ENCODE measurements around the gene NCK2. TPM values are rescaled to one million over a fixed set of nuclear protein-coding genes. Genes with fewer than 3 reads are reported as not detected.

The NCK2 gene
- total RNA-seq, 4 donors from 2014 or later: 55.4 to 90.5 (median 62.5) TPM

- Histone ChIP-seq H3K4me3 (no peak overlapping the region), H3K27ac (peak overlapping the region; percentile 76 to 85 (median 80)), H3K36me3 (peaks cover 0 to 15% (median 0%) of the 10 kb centered on the region in 3 donors), H3K9me3 (no peaks in the 10 kb centered on the region), H3K4me1 (peaks cover 5 to 99% (median 33%) of the 10 kb centered on the region in 3 donors), H3K27me3 (no peaks in the 10 kb centered on the region)
- WGBS, 2 donors: 62 to 66% methylated on average over 8 to 10 of the region's 10 CpGs
- TF ChIP-seq, protein P1, sequence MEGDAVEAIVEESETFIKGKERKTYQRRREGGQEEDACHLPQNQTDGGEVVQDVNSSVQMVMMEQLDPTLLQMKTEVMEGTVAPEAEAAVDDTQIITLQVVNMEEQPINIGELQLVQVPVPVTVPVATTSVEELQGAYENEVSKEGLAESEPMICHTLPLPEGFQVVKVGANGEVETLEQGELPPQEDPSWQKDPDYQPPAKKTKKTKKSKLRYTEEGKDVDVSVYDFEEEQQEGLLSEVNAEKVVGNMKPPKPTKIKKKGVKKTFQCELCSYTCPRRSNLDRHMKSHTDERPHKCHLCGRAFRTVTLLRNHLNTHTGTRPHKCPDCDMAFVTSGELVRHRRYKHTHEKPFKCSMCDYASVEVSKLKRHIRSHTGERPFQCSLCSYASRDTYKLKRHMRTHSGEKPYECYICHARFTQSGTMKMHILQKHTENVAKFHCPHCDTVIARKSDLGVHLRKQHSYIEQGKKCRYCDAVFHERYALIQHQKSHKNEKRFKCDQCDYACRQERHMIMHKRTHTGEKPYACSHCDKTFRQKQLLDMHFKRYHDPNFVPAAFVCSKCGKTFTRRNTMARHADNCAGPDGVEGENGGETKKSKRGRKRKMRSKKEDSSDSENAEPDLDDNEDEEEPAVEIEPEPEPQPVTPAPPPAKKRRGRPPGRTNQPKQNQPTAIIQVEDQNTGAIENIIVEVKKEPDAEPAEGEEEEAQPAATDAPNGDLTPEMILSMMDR (IDR thresholded peaks at IDR 0.05): no peak
- TF ChIP-seq POLR2A (IDR thresholded peaks at IDR 0.05): no peak
- intact Hi-C loops (cut with DNase I): no loop called here
- DNase-seq: no peak
Observed at GRCh38 chr2:105765415-105766299, 20.9 kb downstream of the NCK2 start.

GRCh38 chr2:105766300-105766866 lies 21.7 kb downstream of the NCK2 start:
- 88 to 99% methylated on average over 7 of the region's 7 CpGs for WGBS, 2 donors
- peak overlapping the region; percentile 76 to 85 (median 80) for H3K27ac ChIP-seq
- intact Hi-C loops (cut with DNase I): no loop called here
- peaks cover 0 to 15% (median 0%) of the 10 kb centered on the region in 3 donors for H3K36me3 ChIP-seq
- H3K27me3 ChIP-seq: no peaks in the 10 kb centered on the region
- peaks cover 5 to 99% (median 31%) of the 10 kb centered on the region in 3 donors for H3K4me1 ChIP-seq
- no peak overlapping the region for H3K4me3 ChIP-seq
- DNase-seq: no peak
- TF ChIP-seq, protein P1 (IDR thresholded peaks at IDR 0.05): no peak
- TF ChIP-seq POLR2A (IDR thresholded peaks at IDR 0.05): no peak
- no peaks in the 10 kb centered on the region for H3K9me3 ChIP-seq

- intact Hi-C loops (cut with DNase I): no loop called here
- no peak for TF ChIP-seq POLR2A (IDR thresholded peaks at IDR 0.05)
- TF ChIP-seq, protein P1 (IDR thresholded peaks at IDR 0.05): no peak
- Histone ChIP-seq H3K27ac (peak overlapping the region in 3 of 4 donors; percentile 76 to 85 (median 79)), H3K36me3 (peaks cover 0 to 19% (median 0%) of the 10 kb centered on the region in 3 donors), H3K4me1 (peaks cover 5 to 99% (median 28%) of the 10 kb centered on the region in 3 donors), H3K27me3 (no peaks in the 10 kb centered on the region), H3K4me3 (no peak overlapping the region), H3K9me3 (no peaks in the 10 kb centered on the region)
- no peak for DNase-seq
- WGBS, 2 donors: 69 to 80% methylated on average over 4 to 6 of the region's 6 CpGs
Observed at GRCh38 chr2:105768176-105768575, 23.5 kb downstream of the NCK2 start.

DNA sequence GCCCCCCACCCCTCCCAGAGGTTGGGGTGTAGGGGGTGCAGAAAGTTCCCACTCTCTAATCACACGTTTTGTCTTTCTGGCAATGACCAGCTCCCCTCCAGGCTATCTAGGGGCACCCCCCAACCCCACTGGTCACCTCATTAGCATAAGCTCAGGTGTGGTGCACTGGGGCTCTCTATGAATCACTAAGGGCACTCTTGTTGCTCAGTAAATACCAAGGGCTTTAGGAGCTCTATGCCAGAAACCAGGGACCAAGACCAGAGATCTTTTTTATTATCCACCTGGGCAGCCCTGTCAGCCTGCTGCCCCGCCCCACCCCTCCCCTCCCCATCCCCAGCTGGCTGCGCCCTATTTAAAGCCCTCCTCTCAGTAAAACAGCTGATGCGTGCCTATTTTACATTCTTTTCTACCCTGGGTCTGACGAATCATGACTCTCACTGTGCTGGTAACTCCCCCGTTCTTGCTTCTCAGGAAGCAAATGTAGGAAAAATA lies 24.3 kb downstream of the NCK2 start:
- no peak overlapping the region for H3K4me3 ChIP-seq
- H3K36me3 ChIP-seq: peaks cover 0 to 26% (median 0%) of the 10 kb centered on the region in 3 donors
- WGBS, 2 donors: 39 to 66% methylated on average over 5 to 6 of the region's 6 CpGs
- H3K27me3 ChIP-seq: no peaks in the 10 kb centered on the region
- H3K27ac ChIP-seq: peak overlapping the region; percentile 50 to 85 (median 78)
- H3K9me3 ChIP-seq: no peaks in the 10 kb centered on the region
- TF ChIP-seq, protein P1 (IDR thresholded peaks at IDR 0.05): no peak
- TF ChIP-seq POLR2A (IDR thresholded peaks at IDR 0.05): no peak
- no peak for DNase-seq
- H3K4me1 ChIP-seq: peaks cover 5 to 100% (median 25%) of the 10 kb centered on the region in 3 donors
- intact Hi-C loops (cut with DNase I): no loop called here

GRCh38 chr2:105769504-105769903 lies 24.8 kb downstream of the NCK2 start:
- no peaks in the 10 kb centered on the region for H3K9me3 ChIP-seq
- intact Hi-C loops (cut with DNase I): no loop called here
- no peaks in the 10 kb centered on the region for H3K27me3 ChIP-seq
- peaks cover 5 to 100% (median 20%) of the 10 kb centered on the region in 3 donors for H3K4me1 ChIP-seq
- WGBS, 2 donors: 80 to 93% methylated on average over 9 of the region's 9 CpGs
- DNase-seq: no peak
- no peak overlapping the region for H3K4me3 ChIP-seq
- peak overlapping the region; percentile 50 to 85 (median 76) for H3K27ac ChIP-seq
- H3K36me3 ChIP-seq: peaks cover 0 to 23% (median 0%) of the 10 kb centered on the region in 3 donors
- TF ChIP-seq, protein P1 (IDR thresholded peaks at IDR 0.05): peak in 1 of 6 experiments; percentile 52
- no peak for TF ChIP-seq POLR2A (IDR thresholded peaks at IDR 0.05)

Measured in esophagus squamous epithelium (tissue), 5 donors.